ENCODE results near the gene PCP4L1.
"Not testable (repeated sequence)": the region's sequence is repeated elsewhere in the genome, so short reads cannot be mapped to it uniquely, and the experiment has no call there.

DNA sequence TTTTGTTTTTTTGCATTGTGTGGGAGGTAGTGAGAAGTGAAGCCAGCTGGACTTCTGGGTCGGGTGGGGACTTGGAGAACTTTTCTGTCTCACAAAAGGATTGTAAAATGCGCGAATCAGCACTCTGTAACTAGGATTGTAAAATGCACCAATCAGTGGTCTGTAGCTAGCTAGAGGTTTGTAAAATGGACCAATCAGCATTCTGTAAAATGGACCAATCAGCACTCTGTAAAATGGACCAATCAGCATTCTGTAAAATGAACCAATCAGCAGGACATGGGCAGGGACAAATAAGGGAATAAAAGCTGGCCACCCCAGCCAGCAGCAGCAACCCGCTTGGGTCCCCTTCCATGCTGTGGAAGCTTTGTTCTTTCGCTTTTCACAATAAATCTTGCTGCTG, 8.4 kb upstream of the PCP4L1 start:
- TF ChIP-seq, protein P1, sequence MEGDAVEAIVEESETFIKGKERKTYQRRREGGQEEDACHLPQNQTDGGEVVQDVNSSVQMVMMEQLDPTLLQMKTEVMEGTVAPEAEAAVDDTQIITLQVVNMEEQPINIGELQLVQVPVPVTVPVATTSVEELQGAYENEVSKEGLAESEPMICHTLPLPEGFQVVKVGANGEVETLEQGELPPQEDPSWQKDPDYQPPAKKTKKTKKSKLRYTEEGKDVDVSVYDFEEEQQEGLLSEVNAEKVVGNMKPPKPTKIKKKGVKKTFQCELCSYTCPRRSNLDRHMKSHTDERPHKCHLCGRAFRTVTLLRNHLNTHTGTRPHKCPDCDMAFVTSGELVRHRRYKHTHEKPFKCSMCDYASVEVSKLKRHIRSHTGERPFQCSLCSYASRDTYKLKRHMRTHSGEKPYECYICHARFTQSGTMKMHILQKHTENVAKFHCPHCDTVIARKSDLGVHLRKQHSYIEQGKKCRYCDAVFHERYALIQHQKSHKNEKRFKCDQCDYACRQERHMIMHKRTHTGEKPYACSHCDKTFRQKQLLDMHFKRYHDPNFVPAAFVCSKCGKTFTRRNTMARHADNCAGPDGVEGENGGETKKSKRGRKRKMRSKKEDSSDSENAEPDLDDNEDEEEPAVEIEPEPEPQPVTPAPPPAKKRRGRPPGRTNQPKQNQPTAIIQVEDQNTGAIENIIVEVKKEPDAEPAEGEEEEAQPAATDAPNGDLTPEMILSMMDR (conservative IDR thresholded peaks at IDR 0.05 in 1 of 2, IDR thresholded peaks at IDR 0.05 in 1 of 2; ENCODE audit: extremely low read depth in 1 of 2, insufficient read depth in 1 of 2, low read depth in 1 of 2, low read length in 2 of 2), result not testable (repeated sequence)
- not testable (repeated sequence) for TF ChIP-seq EZH2 (IDR thresholded peaks at IDR 0.05; ENCODE audit: borderline replicate concordance, low read length)
